Measurements from ENCODE around the gene NOX5.

- TF ChIP-seq POLR2A (IDR thresholded peaks at IDR 0.05; ENCODE audit: low read depth, low read length) (no peak), POLR2AphosphoS5 (IDR thresholded peaks at IDR 0.05; ENCODE audit: low read depth, low read length) (no peak)
Observed at GRCh38 chr15:68972201-68973065, 42.1 kb upstream of the NOX5 start.

Measured in GM12892 (cell line).